Dendritic cell treated with granulocyte-macrophage colony-stimulating factor and Interleukin-4, amounts not matched to agents 40 ng/mL and 50 ng/mL, for 4 days (primary cell): ENCODE data around the gene ZBTB46.
"Not testable (repeated sequence)": the region's sequence is repeated elsewhere in the genome, so short reads cannot be mapped to it uniquely, and the experiment has no call there.

Experiments
- H3K27ac Mint-ChIP-seq: one replicate; pipeline ENCODE4 v1.8.0; 2022; ENCODE audit warnings: mild to moderate bottlenecking, mixed read lengths
- H3K27me3 Mint-ChIP-seq: one replicate; pipeline ENCODE4 v1.8.0; 2022; ENCODE audit warnings: mild to moderate bottlenecking, mixed read lengths
- H3K36me3 Mint-ChIP-seq: one replicate; pipeline ENCODE4 v1.8.0; 2022; ENCODE audit warnings: low read depth, mixed read lengths
- H3K4me1 Mint-ChIP-seq: one replicate; pipeline ENCODE4 v1.8.0; 2022; ENCODE audit warnings: low read depth, mixed read lengths
- H3K4me3 Mint-ChIP-seq: one replicate; pipeline ENCODE4 v1.8.0; 2022; ENCODE audit warnings: mild to moderate bottlenecking, moderate library complexity, mixed read lengths
- H3K9me3 Mint-ChIP-seq: one replicate; pipeline ENCODE4 v1.8.0; 2022; ENCODE audit warnings: mixed read lengths
- intact Hi-C: fragments of 100-400 bp; cut with micrococcal nuclease; formaldehyde crosslinking; loops from one replicate; pipeline ENCODE4 v1.15.0; 2022

The ZBTB46 gene

DNA sequence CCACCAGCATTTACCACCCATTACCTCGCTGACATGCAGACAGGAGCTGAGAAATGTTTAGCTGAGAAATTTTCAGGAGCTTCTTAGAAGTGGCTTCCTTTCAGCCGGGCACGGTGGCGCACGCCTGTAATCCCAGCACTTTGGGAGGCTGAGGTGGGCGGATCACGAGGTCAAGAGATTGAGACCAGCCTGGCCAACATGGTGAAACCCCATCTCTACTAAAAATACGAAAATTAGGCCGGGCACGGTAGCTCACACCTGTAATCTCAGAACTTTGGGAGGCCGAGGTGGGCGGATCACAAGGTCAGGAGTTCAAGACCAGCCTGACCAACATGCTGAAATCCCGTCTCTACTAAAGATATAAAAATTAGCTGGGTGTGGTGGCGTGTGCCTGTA lies 20.5 kb upstream of the ZBTB46 start:
- Mint-ChIP-seq H3K4me3 (peak overlapping the region; percentile 4), H3K4me1 (peaks cover 63% of the 10 kb centered on the region), H3K27ac (peak overlapping the region; percentile 52), H3K27me3 (peaks cover 15% of the 10 kb centered on the region)
- not testable (repeated sequence) for H3K36me3 Mint-ChIP-seq, H3K9me3 Mint-ChIP-seq
- intact Hi-C loops, result loop anchor here (10.0 kb wide), 1 partner anchor 317 kb away; the partner anchor contains the start of gene PTK6

- Mint-ChIP-seq H3K9me3 (no peaks in the 10 kb centered on the region), H3K27me3 (peaks cover 14% of the 10 kb centered on the region), H3K4me1 (peaks cover 63% of the 10 kb centered on the region), H3K36me3 (no peaks in the 10 kb centered on the region), H3K4me3 (no peak overlapping the region), H3K27ac (peak overlapping the region; percentile 52)
- intact Hi-C loops, result loop anchor here (10.0 kb wide), 1 partner anchor 316 kb away; the partner anchor contains the start of gene PTK6
These were observed 19.9 kb upstream of the ZBTB46 start for GRCh38 chr20:63850689-63851547.

- H3K9me3 Mint-ChIP-seq, result no peaks in the 10 kb centered on the region
- peaks cover 55% of the 10 kb centered on the region for H3K4me1 Mint-ChIP-seq
- intact Hi-C loops, result no loop called here
- H3K27ac Mint-ChIP-seq, result no peak overlapping the region
- no peak overlapping the region for H3K4me3 Mint-ChIP-seq
- H3K27me3 Mint-ChIP-seq, result peaks cover 38% of the 10 kb centered on the region
- H3K36me3 Mint-ChIP-seq, result no peaks in the 10 kb centered on the region
These were observed 17.2 kb upstream of the ZBTB46 start for GRCh38 chr20:63848003-63848911.

- Mint-ChIP-seq H3K9me3 (no peaks in the 10 kb centered on the region), H3K4me1 (peaks cover 49% of the 10 kb centered on the region), H3K36me3 (no peaks in the 10 kb centered on the region), H3K27ac (no peak overlapping the region), H3K4me3 (no peak overlapping the region), H3K27me3 (peaks cover 46% of the 10 kb centered on the region)
- intact Hi-C loops, result no loop called here
These were observed 16.4 kb upstream of the ZBTB46 start for GRCh38 chr20:63847237-63848002.

DNA sequence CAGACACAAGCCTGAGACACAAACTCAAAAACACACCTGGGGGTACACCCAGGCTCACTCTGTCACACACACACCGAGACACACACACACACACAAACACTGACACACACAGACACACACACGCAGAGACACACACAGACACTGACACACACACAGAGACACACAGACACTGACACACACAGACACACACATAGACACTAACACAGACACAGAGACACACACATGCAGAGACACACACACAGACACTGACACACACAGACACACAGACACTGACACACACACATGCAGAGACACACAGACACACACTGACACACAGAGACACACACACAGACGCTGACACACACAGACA lies 15.8 kb upstream of the ZBTB46 start:
- H3K27ac Mint-ChIP-seq, result no peak overlapping the region
- H3K27me3 Mint-ChIP-seq, result peaks cover 52% of the 10 kb centered on the region
- peaks cover 50% of the 10 kb centered on the region for H3K4me1 Mint-ChIP-seq
- no peak overlapping the region for H3K4me3 Mint-ChIP-seq
- no peaks in the 10 kb centered on the region for H3K36me3 Mint-ChIP-seq
- no peaks in the 10 kb centered on the region for H3K9me3 Mint-ChIP-seq
- intact Hi-C loops, result no loop called here

DNA sequence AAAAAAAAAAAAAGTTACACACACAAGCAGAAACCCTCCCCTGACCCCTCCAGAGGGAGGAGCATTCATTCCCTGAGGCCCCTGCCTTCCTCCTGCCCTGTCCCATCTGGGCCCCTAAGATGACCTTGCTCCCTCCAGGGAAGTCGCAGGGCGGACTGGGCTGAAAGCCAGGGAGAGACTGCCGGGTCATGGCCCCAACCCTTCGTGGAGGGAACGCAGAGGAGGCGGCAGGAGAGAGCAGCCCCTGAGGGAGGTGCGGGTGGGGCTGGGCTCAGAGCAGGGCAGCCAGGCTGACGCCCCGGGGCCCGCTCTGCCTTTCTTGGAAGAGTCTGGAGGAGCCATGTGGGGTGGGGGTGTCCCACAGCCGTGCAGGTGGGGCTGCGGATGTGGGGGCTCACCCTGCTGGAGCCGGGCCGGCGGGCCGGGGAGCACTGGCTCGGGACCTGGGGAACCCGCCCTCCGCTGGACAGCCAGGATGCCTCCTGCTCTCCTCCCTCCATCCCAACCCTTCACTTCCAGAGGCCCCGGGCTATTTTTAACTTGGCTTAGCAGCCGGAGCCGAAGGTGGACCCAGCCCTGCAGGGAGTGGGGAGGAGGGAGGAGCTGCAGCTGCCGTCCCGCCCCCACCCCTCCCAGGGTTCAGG lies 15.2 kb upstream of the ZBTB46 start:
- no peaks in the 10 kb centered on the region for H3K36me3 Mint-ChIP-seq
- intact Hi-C loops, result no loop called here
- H3K27me3 Mint-ChIP-seq, result peaks cover 55% of the 10 kb centered on the region
- peak overlapping the region; percentile 46 for H3K4me3 Mint-ChIP-seq
- H3K27ac Mint-ChIP-seq, result no peak overlapping the region
- H3K9me3 Mint-ChIP-seq, result no peaks in the 10 kb centered on the region
- peaks cover 46% of the 10 kb centered on the region for H3K4me1 Mint-ChIP-seq

GRCh38 chr20:63844511-63844991 lies 13.5 kb upstream of the ZBTB46 start:
- Mint-ChIP-seq H3K4me3 (no peak overlapping the region), H3K27ac (no peak overlapping the region), H3K27me3 (peaks cover 60% of the 10 kb centered on the region), H3K4me1 (peaks cover 40% of the 10 kb centered on the region), H3K9me3 (no peaks in the 10 kb centered on the region), H3K36me3 (no peaks in the 10 kb centered on the region)
- intact Hi-C loops, result no loop called here

- Mint-ChIP-seq H3K4me1 (peaks cover 42% of the 10 kb centered on the region), H3K9me3 (no peaks in the 10 kb centered on the region), H3K27me3 (peaks cover 60% of the 10 kb centered on the region), H3K36me3 (no peaks in the 10 kb centered on the region), H3K4me3 (no peak overlapping the region), H3K27ac (no peak overlapping the region)
- intact Hi-C loops, result no loop called here
These were observed 12.7 kb upstream of the ZBTB46 start for GRCh38 chr20:63843778-63844177.

DNA sequence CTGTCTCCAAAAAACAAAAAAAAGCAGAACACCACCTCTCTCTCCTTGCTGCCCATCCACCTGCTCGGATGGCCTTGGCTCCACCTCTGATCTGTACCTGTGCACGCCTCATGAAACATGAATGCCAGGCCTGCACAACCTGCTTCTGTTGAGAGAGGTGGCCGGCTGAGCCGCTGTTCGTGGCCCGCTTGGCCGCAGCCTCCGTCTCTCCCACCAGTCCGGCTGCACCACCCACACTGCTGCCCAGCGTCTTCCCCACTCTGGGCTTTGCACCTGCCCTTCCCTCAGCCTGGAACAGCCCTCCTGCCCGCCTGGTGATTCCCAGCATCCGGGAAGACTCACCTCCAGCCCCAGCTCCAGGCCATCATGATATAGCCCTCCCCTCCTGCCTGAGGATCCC lies 12.2 kb upstream of the ZBTB46 start:
- Mint-ChIP-seq H3K9me3 (no peaks in the 10 kb centered on the region), H3K4me3 (no peak overlapping the region), H3K27me3 (peaks cover 56% of the 10 kb centered on the region), H3K36me3 (no peaks in the 10 kb centered on the region), H3K4me1 (peaks cover 37% of the 10 kb centered on the region), H3K27ac (no peak overlapping the region)
- intact Hi-C loops, result no loop called here

GRCh38 chr20:63842258-63842657 lies 11.2 kb upstream of the ZBTB46 start:
- Mint-ChIP-seq H3K36me3 (no peaks in the 10 kb centered on the region), H3K27me3 (peaks cover 57% of the 10 kb centered on the region), H3K4me1 (peaks cover 43% of the 10 kb centered on the region), H3K9me3 (no peaks in the 10 kb centered on the region), H3K27ac (peak overlapping the region; percentile 20), H3K4me3 (peak overlapping the region; percentile 6)
- intact Hi-C loops, result no loop called here

DNA sequence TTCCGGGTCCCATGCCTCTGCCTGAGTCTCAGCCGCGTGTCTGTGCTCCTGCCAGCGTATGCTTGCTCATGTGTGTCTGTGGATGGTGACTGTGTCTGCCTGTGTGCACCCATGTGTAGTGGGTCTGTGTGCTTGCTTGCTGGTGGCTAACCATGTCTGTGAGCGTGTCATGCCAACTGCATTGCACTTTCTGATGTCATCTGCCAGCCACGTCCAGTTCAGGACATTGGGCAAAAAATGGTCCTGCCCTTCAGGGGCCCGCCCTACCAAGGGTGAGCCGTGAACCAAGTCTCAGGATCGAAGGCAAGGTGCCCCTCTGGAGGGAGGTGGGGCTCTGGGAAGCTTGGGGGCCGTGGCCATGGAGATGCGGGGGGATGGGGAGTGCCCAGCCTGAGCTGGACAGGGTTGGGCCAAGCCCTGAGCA lies 9.4 kb upstream of the ZBTB46 start:
- H3K36me3 Mint-ChIP-seq, result no peaks in the 10 kb centered on the region
- no peak overlapping the region for H3K4me3 Mint-ChIP-seq
- H3K27me3 Mint-ChIP-seq, result peaks cover 55% of the 10 kb centered on the region
- H3K9me3 Mint-ChIP-seq, result no peaks in the 10 kb centered on the region
- H3K27ac Mint-ChIP-seq, result no peak overlapping the region
- H3K4me1 Mint-ChIP-seq, result peaks cover 48% of the 10 kb centered on the region
- intact Hi-C loops, result no loop called here

GRCh38 chr20:63839620-63840019 lies 8.6 kb upstream of the ZBTB46 start:
- H3K9me3 Mint-ChIP-seq, result no peaks in the 10 kb centered on the region
- no peak overlapping the region for H3K4me3 Mint-ChIP-seq
- no peaks in the 10 kb centered on the region for H3K36me3 Mint-ChIP-seq
- H3K27me3 Mint-ChIP-seq, result peaks cover 52% of the 10 kb centered on the region
- H3K27ac Mint-ChIP-seq, result no peak overlapping the region
- intact Hi-C loops, result no loop called here
- H3K4me1 Mint-ChIP-seq, result peaks cover 55% of the 10 kb centered on the region

DNA sequence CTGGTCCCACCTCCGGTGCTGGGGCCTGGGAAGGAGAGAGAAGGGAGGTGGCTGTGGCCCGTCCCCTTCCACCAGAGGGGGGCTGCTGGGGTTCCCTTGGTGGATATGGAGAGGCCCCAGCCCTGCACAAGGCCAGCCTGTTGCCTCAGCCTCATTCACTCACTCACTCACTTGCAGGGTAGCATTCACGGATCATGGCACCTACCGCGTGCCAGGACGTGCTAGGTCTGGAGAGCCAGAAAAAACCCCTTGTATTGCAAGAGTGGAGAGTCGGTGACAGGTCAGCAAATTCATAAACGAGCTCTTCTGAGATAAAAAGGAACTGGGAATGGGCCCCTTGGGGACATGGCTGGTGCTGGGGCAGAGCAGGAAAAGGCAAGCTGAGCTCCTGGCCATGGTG lies 6.4 kb upstream of the ZBTB46 start:
- Mint-ChIP-seq H3K4me1 (peaks cover 61% of the 10 kb centered on the region), H3K27ac (peak overlapping the region; percentile 36), H3K9me3 (no peaks in the 10 kb centered on the region), H3K4me3 (peak overlapping the region; percentile 22), H3K27me3 (peaks cover 52% of the 10 kb centered on the region), H3K36me3 (no peaks in the 10 kb centered on the region)
- intact Hi-C loops, result no loop called here
